ENCODE measurements around the gene ITLN1. TPM values are rescaled to one million over a fixed set of nuclear protein-coding genes. Genes with fewer than 3 reads are reported as not detected.
"Not testable (repeated sequence)": the region's sequence is repeated elsewhere in the genome, so short reads cannot be mapped to it uniquely, and the experiment has no call there.

Gene ITLN1
- total RNA-seq = 9.0 and 11.3 TPM in 2 replicates
- 7.4 and 34.9 TPM in 2 replicates for polyA plus RNA-seq

DNA sequence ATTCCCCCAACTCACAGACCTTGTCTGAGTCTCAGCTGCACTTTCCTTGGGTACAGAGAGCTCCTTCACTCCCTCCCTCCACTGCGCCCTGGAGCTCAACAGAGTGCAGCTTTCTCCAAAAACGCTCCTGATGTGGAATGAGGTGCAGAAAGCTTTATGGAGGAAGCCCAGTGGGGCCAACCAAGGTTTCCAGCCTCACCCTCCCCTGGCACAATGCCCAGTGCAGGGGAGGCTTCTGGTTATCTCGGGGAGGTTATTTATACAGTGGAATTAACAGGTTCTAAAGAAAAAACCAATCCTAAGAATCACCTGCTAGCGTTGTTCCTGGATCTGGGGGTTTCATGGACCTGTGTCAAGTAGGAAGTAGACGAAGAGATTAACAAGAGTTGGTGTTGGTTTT lies at the start of gene ITLN1:
TSS of gene ITLN1 (minus strand) at position 139 of the 400 bp plus-strand sequence. CDS start 303 bp downstream, outside the sequence.
- no peak for DNase-seq (ENCODE audit: low spot score)
- H4K20me1 ChIP-seq (ENCODE audit: insufficient read depth, poor library complexity, severe bottlenecking) = no peaks in the 10 kb centered on the region
- H2AFZ ChIP-seq = no peak within 1 kb of the TSS
- TF ChIP-seq, protein P1, sequence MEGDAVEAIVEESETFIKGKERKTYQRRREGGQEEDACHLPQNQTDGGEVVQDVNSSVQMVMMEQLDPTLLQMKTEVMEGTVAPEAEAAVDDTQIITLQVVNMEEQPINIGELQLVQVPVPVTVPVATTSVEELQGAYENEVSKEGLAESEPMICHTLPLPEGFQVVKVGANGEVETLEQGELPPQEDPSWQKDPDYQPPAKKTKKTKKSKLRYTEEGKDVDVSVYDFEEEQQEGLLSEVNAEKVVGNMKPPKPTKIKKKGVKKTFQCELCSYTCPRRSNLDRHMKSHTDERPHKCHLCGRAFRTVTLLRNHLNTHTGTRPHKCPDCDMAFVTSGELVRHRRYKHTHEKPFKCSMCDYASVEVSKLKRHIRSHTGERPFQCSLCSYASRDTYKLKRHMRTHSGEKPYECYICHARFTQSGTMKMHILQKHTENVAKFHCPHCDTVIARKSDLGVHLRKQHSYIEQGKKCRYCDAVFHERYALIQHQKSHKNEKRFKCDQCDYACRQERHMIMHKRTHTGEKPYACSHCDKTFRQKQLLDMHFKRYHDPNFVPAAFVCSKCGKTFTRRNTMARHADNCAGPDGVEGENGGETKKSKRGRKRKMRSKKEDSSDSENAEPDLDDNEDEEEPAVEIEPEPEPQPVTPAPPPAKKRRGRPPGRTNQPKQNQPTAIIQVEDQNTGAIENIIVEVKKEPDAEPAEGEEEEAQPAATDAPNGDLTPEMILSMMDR (IDR thresholded peaks at IDR 0.05; ENCODE audit: poor library complexity) = no peak
- no peak for TF ChIP-seq EZH2 (IDR thresholded peaks at IDR 0.05; ENCODE audit: borderline replicate concordance)
- no peak for TF ChIP-seq EZH2phosphoT487 (IDR thresholded peaks at IDR 0.05; ENCODE audit: low read depth, severe bottlenecking, unreplicated experiment)
- H3K79me2 ChIP-seq = no peaks in the 10 kb centered on the region
- no peak within 1 kb of the TSS for H3K4me3 ChIP-seq
- H3K4me1 ChIP-seq (ENCODE audit: insufficient read depth) = peaks cover 6% of the 10 kb centered on the region
- WGBS (ENCODE audit: low lambda C conversion rate, missing lambda C conversion rate) = 77% methylated on average over 5 of the region's 5 CpGs
- H3K27ac ChIP-seq = no peak within 1 kb of the TSS
- no peak within 1 kb of the TSS for H3K4me2 ChIP-seq
- H3K36me3 ChIP-seq (replicated peaks; ENCODE audit: insufficient read depth, low read depth) = no peaks in the 10 kb centered on the region
- H3K27me3 ChIP-seq = no peaks in the 10 kb centered on the region
- no peaks in the 10 kb centered on the region for H3K9me3 ChIP-seq (ENCODE audit: low read depth)
- H3K9me2 ChIP-seq (replicated peaks; ENCODE audit: insufficient read depth) = no peaks in the 10 kb centered on the region

DNA sequence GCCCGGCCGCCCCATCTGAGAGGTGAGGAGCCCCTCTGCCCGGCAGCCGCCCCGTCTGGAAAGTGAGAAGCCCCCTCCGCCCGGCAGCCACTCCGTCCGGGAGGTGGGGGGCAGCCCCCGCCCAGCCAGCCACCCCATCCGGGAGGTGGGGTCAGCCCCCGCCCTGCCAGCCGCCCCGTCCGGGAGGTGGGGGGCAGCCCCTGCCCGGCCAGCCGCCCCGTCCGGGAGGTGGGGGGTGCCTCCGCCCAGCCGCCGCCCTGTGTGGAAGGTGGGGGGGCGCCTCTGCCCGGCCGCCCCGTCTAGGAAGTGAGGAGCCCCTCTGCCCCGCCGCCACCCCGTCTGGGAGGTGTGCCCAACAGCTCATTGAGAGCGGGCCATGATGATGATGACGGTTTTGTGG lies 48.3 kb upstream of the ITLN1 start:
- H3K27me3 ChIP-seq; H3K4me3 ChIP-seq; H3K79me2 ChIP-seq; H2AFZ ChIP-seq; H3K27ac ChIP-seq; H3K9me3 ChIP-seq (ENCODE audit: low read depth); H3K36me3 ChIP-seq (replicated peaks; ENCODE audit: insufficient read depth, low read depth); H3K4me2 ChIP-seq; H3K9me2 ChIP-seq (replicated peaks; ENCODE audit: insufficient read depth); DNase-seq (ENCODE audit: low spot score); H4K20me1 ChIP-seq (ENCODE audit: insufficient read depth, poor library complexity, severe bottlenecking); H3K4me1 ChIP-seq (ENCODE audit: insufficient read depth): not testable (repeated sequence)
- WGBS (ENCODE audit: low lambda C conversion rate, missing lambda C conversion rate) = 92% methylated on average over 2 of the region's 31 CpGs

DNA sequence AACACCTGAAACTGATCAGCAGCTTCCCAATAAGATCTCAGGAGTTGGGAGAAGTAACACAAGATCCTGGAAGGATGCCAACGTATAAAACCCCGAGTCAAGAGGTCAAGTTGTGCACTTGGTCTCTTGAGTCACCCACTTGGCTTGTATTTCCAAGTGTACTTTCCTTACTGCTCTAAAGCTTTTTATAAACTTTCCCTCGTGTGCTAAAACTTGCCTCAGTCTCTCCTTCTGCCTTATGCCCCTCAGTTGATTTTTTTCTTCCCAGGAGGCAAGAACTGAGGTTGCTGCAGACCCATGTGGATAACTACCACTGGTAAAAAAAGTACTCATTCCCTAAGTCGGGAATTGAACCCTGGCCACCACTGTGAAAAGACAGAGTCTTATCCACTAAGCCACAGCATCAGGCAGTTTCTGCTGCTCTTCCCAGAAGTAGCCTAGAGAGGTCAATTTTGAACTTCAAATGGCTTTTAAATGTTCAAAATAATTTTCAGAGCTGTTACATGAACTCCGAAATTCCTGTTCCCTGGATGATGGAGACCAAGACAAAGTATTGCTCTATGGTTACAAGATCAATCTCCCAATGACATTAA lies 40.8 kb upstream of the ITLN1 start:
- Histone ChIP-seq H3K4me1 (ENCODE audit: insufficient read depth) (no peaks in the 10 kb centered on the region), H2AFZ (no peak overlapping the region), H3K27me3 (no peaks in the 10 kb centered on the region), H3K4me2 (no peak overlapping the region), H3K9me3 (ENCODE audit: low read depth) (no peaks in the 10 kb centered on the region), H4K20me1 (ENCODE audit: insufficient read depth, poor library complexity, severe bottlenecking) (no peaks in the 10 kb centered on the region), H3K79me2 (no peaks in the 10 kb centered on the region), H3K9me2 (replicated peaks; ENCODE audit: insufficient read depth) (no peaks in the 10 kb centered on the region), H3K36me3 (replicated peaks; ENCODE audit: insufficient read depth, low read depth) (no peaks in the 10 kb centered on the region), H3K4me3 (no peak overlapping the region), H3K27ac (no peak overlapping the region)
- DNase-seq (ENCODE audit: low spot score) = no peak
- 74% methylated on average over 5 of the region's 5 CpGs for WGBS (ENCODE audit: low lambda C conversion rate, missing lambda C conversion rate)
- TF ChIP-seq EZH2phosphoT487 (IDR thresholded peaks at IDR 0.05; ENCODE audit: low read depth, severe bottlenecking, unreplicated experiment) (no peak), EZH2 (IDR thresholded peaks at IDR 0.05; ENCODE audit: borderline replicate concordance) (no peak)
- TF ChIP-seq, protein P1 (IDR thresholded peaks at IDR 0.05; ENCODE audit: poor library complexity) = no peak

DNA sequence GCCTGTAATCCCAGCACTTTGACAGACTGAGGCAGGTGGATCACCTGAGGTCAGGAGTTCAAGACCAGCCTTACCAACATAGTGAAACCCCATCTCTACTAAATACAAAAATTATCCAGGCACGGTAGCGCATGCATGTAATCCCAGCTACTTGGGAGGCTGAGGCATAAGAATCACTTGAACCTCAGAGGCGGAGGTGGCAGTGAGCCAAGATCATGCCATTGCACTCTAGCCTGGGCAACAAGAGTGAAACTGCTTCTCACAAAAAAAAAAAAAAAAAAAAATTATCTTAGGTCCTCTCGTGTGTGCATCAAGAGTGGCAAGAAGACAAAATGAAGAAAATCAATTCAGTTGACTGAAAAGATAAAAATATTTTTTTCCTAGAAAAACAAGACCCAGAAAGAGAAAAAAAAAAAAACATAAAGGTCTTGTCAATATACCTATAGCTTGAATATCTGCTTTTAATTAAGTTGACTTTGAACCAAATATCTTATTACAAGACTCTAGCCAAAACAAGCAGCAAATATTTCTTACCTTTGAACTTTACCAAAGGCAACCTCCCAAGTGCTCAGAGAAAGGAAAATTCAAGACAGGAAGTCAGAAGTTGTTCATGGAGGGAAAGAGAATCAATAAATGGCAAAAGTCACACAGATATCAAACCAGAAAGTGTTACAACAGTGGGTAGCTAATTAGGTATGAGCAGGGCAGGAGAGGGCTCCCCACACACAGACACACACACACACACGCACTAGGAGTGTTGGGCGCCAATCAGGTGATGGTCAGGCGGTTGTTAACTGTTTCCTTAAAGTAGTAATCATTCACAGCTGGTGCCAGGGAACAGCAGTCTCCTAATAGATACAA lies 40.0 kb upstream of the ITLN1 start:
- TF ChIP-seq EZH2phosphoT487 (IDR thresholded peaks at IDR 0.05; ENCODE audit: low read depth, severe bottlenecking, unreplicated experiment) (no peak), EZH2 (IDR thresholded peaks at IDR 0.05; ENCODE audit: borderline replicate concordance) (no peak)
- TF ChIP-seq, protein P1 (IDR thresholded peaks at IDR 0.05; ENCODE audit: poor library complexity) = no peak
- no peaks in the 10 kb centered on the region for H3K27me3 ChIP-seq
- no peak overlapping the region for H3K4me2 ChIP-seq
- no peak overlapping the region for H3K4me3 ChIP-seq
- no peaks in the 10 kb centered on the region for H3K9me2 ChIP-seq (replicated peaks; ENCODE audit: insufficient read depth)
- no peaks in the 10 kb centered on the region for H3K36me3 ChIP-seq (replicated peaks; ENCODE audit: insufficient read depth, low read depth)
- H3K4me1 ChIP-seq (ENCODE audit: insufficient read depth) = no peaks in the 10 kb centered on the region
- H4K20me1 ChIP-seq (ENCODE audit: insufficient read depth, poor library complexity, severe bottlenecking) = no peaks in the 10 kb centered on the region
- no peaks in the 10 kb centered on the region for H3K9me3 ChIP-seq (ENCODE audit: low read depth)
- no peak overlapping the region for H2AFZ ChIP-seq
- no peak for DNase-seq (ENCODE audit: low spot score)
- H3K27ac ChIP-seq = no peak overlapping the region
- WGBS (ENCODE audit: low lambda C conversion rate, missing lambda C conversion rate) = 87% methylated on average over 7 of the region's 7 CpGs
- no peaks in the 10 kb centered on the region for H3K79me2 ChIP-seq

Data from hepatocyte (in vitro differentiated cells).